H1 (cell line): Measurements from ENCODE around the gene CYSRT1. TPM values are rescaled to one million over a fixed set of nuclear protein-coding genes. Genes with fewer than 3 reads are reported as not detected.

Source experiments
- CTCF ChIA-PET: fragments of 300-600 bp; sonication (Branson Sonifier 250); formaldehyde crosslinking; loops from one replicate; lab custom pipeline; 2021; ENCODE audit not compliant: partially characterized antibody; lab: Charles Lee
- POLR2A ChIA-PET: fragments of 300-600 bp; sonication (Branson Sonifier 250); formaldehyde crosslinking; loops from one replicate; lab custom pipeline; 2021; ENCODE audit warnings: inconsistent platforms; ENCODE audit not compliant: partially characterized antibody; lab: Charles Lee
- DNase-seq, 2 experiments: peaks; one replicate each; pipeline versions ENCODE4 v3.0.0 to v3.0.0-alpha.2; 2010 to 2022; ENCODE audit warnings: low spot score in 2 of 2, low read depth in 1 of 2, mixed read lengths in 1 of 2
- FAIRE-seq: peaks from 2 replicates; lab custom pipeline; 2011; peaks lifted over from hg19 to GRCh38; lab: Jason Lieb, UNC
- H2AFZ ChIP-seq: 2 replicates; pipeline ENCODE4 v1.8.1; 2012; ENCODE audit warnings: low read length, inconsistent platforms
- H2AK5ac ChIP-seq: 2 replicates; pipeline ENCODE4 v1.6.1; 2013; ENCODE audit warnings: low read depth, low read length
- H2BK120ac ChIP-seq: replicated peaks from 2 replicates; pipeline ENCODE3; 2013; ENCODE audit warnings: low read depth, low read length, inconsistent platforms
- H2BK12ac ChIP-seq: 2 replicates; pipeline ENCODE4 v1.6.1; 2013; ENCODE audit warnings: low read depth, low read length
- H2BK15ac ChIP-seq: 2 replicates; pipeline ENCODE4 v1.6.1; 2013; ENCODE audit warnings: low read length
- H2BK20ac ChIP-seq: 2 replicates; pipeline ENCODE4 v1.6.1; 2013; ENCODE audit warnings: low read length
- H2BK5ac ChIP-seq: 2 replicates; pipeline ENCODE4 v1.6.1; 2013; ENCODE audit warnings: low read depth, low read length
- H3K14ac ChIP-seq: 2 replicates; pipeline ENCODE4 v1.6.1; 2013; ENCODE audit warnings: inconsistent platforms; ENCODE audit not compliant: insufficient read length
- H3K18ac ChIP-seq: 2 replicates; pipeline ENCODE4 v1.6.1; 2013; ENCODE audit warnings: low read length; ENCODE audit errors: extremely low read depth
- H3K23ac ChIP-seq: 2 replicates; pipeline ENCODE4 v1.6.1; 2013; ENCODE audit warnings: inconsistent platforms; ENCODE audit not compliant: insufficient read length
- H3K23me2 ChIP-seq: 2 replicates; pipeline ENCODE4 v1.6.1; 2013; ENCODE audit warnings: low read depth, low read length
- H3K27ac ChIP-seq: 2 replicates; pipeline ENCODE4 v1.6.1; 2011; ENCODE audit warnings: low read depth, low read length, inconsistent platforms
- H3K27me3 ChIP-seq, 4 experiments: replicated peaks in 1 of 4; 1 replicate in 1 of 4; 2 replicates in 3 of 4; pipeline versions ENCODE4 v1.6.1 to v1.8.1; 2011 to 2013; ENCODE audit warnings: low read length in 3 of 4, mild to moderate bottlenecking in 3 of 4, inconsistent platforms in 2 of 4, mixed read lengths in 2 of 4, moderate library complexity in 1 of 4; ENCODE audit not compliant: control insufficient read depth in 3 of 4, insufficient read depth in 3 of 4; ENCODE audit errors: extremely low read depth in 1 of 4
- H3K36me3 ChIP-seq, 4 experiments: 2 replicates each; pipeline versions ENCODE4 v1.6.1 to v1.8.1; 2011 to 2013; ENCODE audit warnings: mild to moderate bottlenecking in 4 of 4, low read length in 3 of 4, moderate library complexity in 2 of 4, control low read depth in 1 of 4, inconsistent platforms in 1 of 4; ENCODE audit not compliant: insufficient read depth in 4 of 4, control insufficient read depth in 2 of 4
- H3K4ac ChIP-seq: replicated peaks from 2 replicates; pipeline ENCODE3; 2013; ENCODE audit warnings: low read length, low read depth, mixed read lengths, inconsistent platforms; ENCODE audit not compliant: insufficient read length
- H3K4me1 ChIP-seq, 4 experiments: replicated peaks in 1 of 4; 1 replicate in 1 of 4; 2 replicates in 3 of 4; pipeline versions ENCODE4 v1.6.1 to v1.8.1; 2011 to 2013; ENCODE audit warnings: low read length in 3 of 4, inconsistent platforms in 2 of 4, mixed read lengths in 1 of 4; ENCODE audit not compliant: insufficient read depth in 4 of 4, control insufficient read depth in 3 of 4
- H3K4me2 ChIP-seq, 2 experiments: 2 replicates each; pipeline versions ENCODE4 v1.6.1 to v1.8.1; 2011 to 2013; ENCODE audit warnings: low read depth in 2 of 2, low read length in 2 of 2, control low read depth in 1 of 2, inconsistent platforms in 1 of 2, mild to moderate bottlenecking in 1 of 2; ENCODE audit not compliant: insufficient read depth in 1 of 2
- H3K4me3 ChIP-seq, 4 experiments: fragments of 200-600, 300-600 bp in 1 of 4; sonication (generic), shearing (Covaris generic), sonication (Bioruptor Twin) in 1 of 4; 2 replicates each; pipeline versions ENCODE4 v1.5.1 to v1.8.1; 2011 to 2016; ENCODE audit warnings: low read length in 4 of 4, low read depth in 3 of 4, control low read depth in 2 of 4, inconsistent platforms in 2 of 4, mild to moderate bottlenecking in 2 of 4, mixed read lengths in 1 of 4, moderate library complexity in 1 of 4; ENCODE audit not compliant: insufficient read depth in 2 of 4; ENCODE audit errors: extremely low read depth in 1 of 4
- H3K56ac ChIP-seq: replicated peaks from 2 replicates; pipeline ENCODE3; 2013; ENCODE audit warnings: low read depth, mild to moderate bottlenecking, mixed read lengths, low read length, inconsistent platforms; ENCODE audit not compliant: insufficient read length
- H3K79me1 ChIP-seq: 2 replicates; pipeline ENCODE4 v1.6.1; 2013; ENCODE audit warnings: low read depth, low read length, control low read depth
- H3K79me2 ChIP-seq, 2 experiments: 2 replicates each; pipeline versions ENCODE4 v1.6.1 to v1.8.1; 2012 to 2013; ENCODE audit warnings: low read length in 2 of 2, mild to moderate bottlenecking in 2 of 2, inconsistent platforms in 1 of 2; ENCODE audit not compliant: insufficient read depth in 2 of 2, control insufficient read depth in 1 of 2
- H3K9ac ChIP-seq, 4 experiments: replicated peaks in 1 of 4; 1 replicate in 1 of 4; 2 replicates in 3 of 4; pipeline versions ENCODE4 v1.6.1 to v1.8.1; 2011 to 2013; ENCODE audit warnings: low read depth in 3 of 4, low read length in 3 of 4, control low read depth in 2 of 4, mild to moderate bottlenecking in 2 of 4, moderate library complexity in 2 of 4, inconsistent platforms in 1 of 4; ENCODE audit errors: extremely low read depth in 1 of 4
- H3K9me3 ChIP-seq, 2 experiments: 2 replicates each; pipeline versions ENCODE4 v1.6.1 to v1.8.1; 2012 to 2013; ENCODE audit warnings: mild to moderate bottlenecking in 2 of 2, moderate library complexity in 2 of 2, control low read depth in 1 of 2, inconsistent platforms in 1 of 2, low read depth in 1 of 2, low read length in 1 of 2, mixed read lengths in 1 of 2; ENCODE audit not compliant: insufficient read depth in 2 of 2
- H4K20me1 ChIP-seq, 2 experiments: replicated peaks in 1 of 2; 2 replicates each; pipeline versions ENCODE3 to v1.8.1; 2011 to 2013; ENCODE audit warnings: inconsistent platforms in 2 of 2, low read length in 2 of 2, mild to moderate bottlenecking in 1 of 2; ENCODE audit not compliant: insufficient read depth in 2 of 2, control insufficient read depth in 1 of 2
- H4K5ac ChIP-seq: 2 replicates; pipeline ENCODE4 v1.6.1; 2013; ENCODE audit warnings: low read length, low read depth, mixed read lengths, inconsistent platforms; ENCODE audit not compliant: insufficient read length
- H4K8ac ChIP-seq: 2 replicates; pipeline ENCODE4 v1.8.0; 2013; ENCODE audit warnings: mild to moderate bottlenecking, moderate library complexity, low read length, inconsistent platforms; ENCODE audit not compliant: insufficient read depth; ENCODE audit errors: extremely low read depth
- H4K91ac ChIP-seq: replicated peaks from 2 replicates; pipeline ENCODE3; 2013; ENCODE audit warnings: low read length, mixed read lengths, inconsistent platforms; ENCODE audit not compliant: insufficient read length
- ASH2L ChIP-seq: fragments of 200-600, 300-600 bp; sonication (generic); IDR thresholded peaks from one replicate; pipeline ENCODE4 v1.7.1; 2017; ENCODE audit warnings: low read length
- HDAC2 ChIP-seq, 2 experiments: fragments of 300-600 bp in 1 of 2; sonication (generic) in 1 of 2; IDR thresholded peaks; 2 replicates each; pipeline ENCODE4 v1.6.1; 2011 to 2012; ENCODE audit warnings: low read depth in 2 of 2, low read length in 2 of 2, mild to moderate bottlenecking in 2 of 2, moderate library complexity in 2 of 2, borderline replicate concordance in 1 of 2, inconsistent platforms in 1 of 2
- RAD21 ChIP-seq, 2 experiments: IDR thresholded peaks in 1 of 2; conservative IDR thresholded peaks in 1 of 2; 2 replicates each; pipeline ENCODE4 v1.6.1; 2011; ENCODE audit warnings: low read depth in 2 of 2, low read length in 2 of 2, improper control_type of control experiment in 1 of 2, inconsistent platforms in 1 of 2, mild to moderate bottlenecking in 1 of 2, moderate library complexity in 1 of 2
- WGBS, 2 experiments: shearing (Covaris generic) in 1 of 2; methylation state at CpG; one replicate each; pipeline versions ENCODE4 v1.1.6 to v1.1.7; 2013 to 2015; ENCODE audit warnings: low lambda C conversion rate in 2 of 2, mixed read lengths in 2 of 2, inconsistent platforms in 1 of 2, low coverage in 1 of 2, missing lambda C conversion rate in 1 of 2; ENCODE audit not compliant: insufficient replicate concordance in 2 of 2, insufficient coverage in 1 of 2, insufficient read length in 1 of 2; ENCODE audit errors: extremely low coverage in 1 of 2, missing lambda C conversion rate in 1 of 2; 5-methylcytosine and 5-hydroxymethylcytosine counted together
- polyA plus RNA-seq, 7 experiments: library from polyadenylated mRNA; depleted of rRNA in 3 of 7; stranded (reverse) in 5 of 7; unstranded in 2 of 7; fragments of >200 nt in 5 of 7; fragments of 200-250 nt in 2 of 7; gene quantifications; 1 replicate in 5 of 7; 2 replicates in 1 of 7; 4 replicates in 1 of 7; pipeline versions ENCODE4 v1.2.1 to v1.2.3, GENCODE V29; 2011 to 2013; ENCODE audit warnings: missing spikeins in 2 of 7, mixed read lengths in 2 of 7
- total RNA-seq: library from RNA; stranded (reverse); fragmentation: NEBNext Ultra II Directional; extraction: Animal tissue kit (Norgen Biotek cat#: 25700); gene quantifications from 2 replicates; pipeline ENCODE4 v1.2.1, GENCODE V29; 2021

CYSRT1 gene
- total and polyA plus RNA-seq, 2 of the 8 experiments (the other 6 are each of a cell fraction or from before 2014, with no cell fraction given): 1.0 to 6.5 TPM

DNA sequence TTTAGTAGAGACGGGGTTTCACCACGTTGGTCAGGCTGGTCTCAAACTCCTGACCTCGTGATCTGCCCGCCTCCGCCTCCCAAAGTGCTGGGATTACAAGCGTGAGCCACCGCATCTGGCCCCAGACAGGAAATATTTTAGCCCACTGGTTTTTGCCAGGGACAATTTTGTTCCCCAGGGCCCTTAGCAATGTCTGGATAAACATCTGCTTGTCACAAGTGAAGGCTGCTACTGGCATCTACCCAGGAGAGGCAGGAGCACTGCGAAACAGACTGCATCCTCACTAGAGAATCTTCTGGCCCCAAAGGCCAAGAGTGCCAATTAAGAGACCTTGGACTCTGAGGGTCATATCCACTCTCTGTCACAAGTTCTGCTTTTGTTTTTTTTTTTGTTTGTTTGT lies 22.0 kb upstream of the CYSRT1 start:
- H2BK20ac ChIP-seq: no peak overlapping the region
- no peak overlapping the region for H2BK12ac ChIP-seq
- H3K79me1 ChIP-seq: peaks cover 29% of the 10 kb centered on the region
- H3K56ac ChIP-seq: no peak overlapping the region
- H4K20me1 ChIP-seq: peaks cover 0 to 23% of the 10 kb centered on the region in 2 experiments
- TF ChIP-seq RAD21 (IDR thresholded peaks at IDR 0.05 in 1 of 2, conservative IDR thresholded peaks at IDR 0.05 in 1 of 2; ENCODE audit: low read depth in 2 of 2, low read length in 2 of 2) (no peak), HDAC2 (IDR thresholded peaks at IDR 0.05; ENCODE audit: borderline replicate concordance in 1 of 2, low read depth in 2 of 2, low read length in 2 of 2) (no peak), ASH2L (no peak)
- no peak overlapping the region for H3K14ac ChIP-seq
- no peak overlapping the region; a peak in 1 of 4 replicates for H3K4me2 ChIP-seq
- peaks cover 14 to 33% (median 21%) of the 10 kb centered on the region in 4 experiments for H3K4me1 ChIP-seq
- no peak overlapping the region for H2BK15ac ChIP-seq
- no peak overlapping the region for H2AFZ ChIP-seq
- no peak overlapping the region for H3K4ac ChIP-seq
- H3K36me3 ChIP-seq: no peaks in the 10 kb centered on the region
- no peak overlapping the region for H2BK5ac ChIP-seq
- H3K18ac ChIP-seq: no peak overlapping the region
- no peak overlapping the region for H3K9ac ChIP-seq
- no peak overlapping the region for H4K5ac ChIP-seq
- H3K23ac ChIP-seq: no peak overlapping the region
- H3K27me3 ChIP-seq: no peaks in the 10 kb centered on the region
- no peak overlapping the region for H3K4me3 ChIP-seq
- ChIA-PET POLR2A (interaction anchor here (0.7 to 69.9 kb wide), 7 partner anchors 11 to 347 kb away, joined by 3 to 1462 read pairs (median 29); partner anchors contain the start of genes ANAPC2, CYSRT1, NELFB and RNF208), CTCF (interaction anchor here (0.7 to 4.9 kb wide), 8 partner anchors 10 to 76 kb away, joined by 3 to 23 read pairs (median 4); partner anchors contain the start of genes ANAPC2, RNF224 and SSNA1)
- H3K9me3 ChIP-seq: no peaks in the 10 kb centered on the region
- no peak overlapping the region for H3K27ac ChIP-seq
- FAIRE-seq: no peak
- H2AK5ac ChIP-seq: no peak overlapping the region
- no peak overlapping the region for H4K91ac ChIP-seq
- no peak overlapping the region for H4K8ac ChIP-seq
- peaks cover 18% of the 10 kb centered on the region for H3K23me2 ChIP-seq
- no peak for DNase-seq
- WGBS, 2 experiments: 89% methylated on average over 8 of the region's 8 CpGs; no CpG with 5 or more reads in 1 of the 2 experiments
- H2BK120ac ChIP-seq: no peak overlapping the region
- H3K79me2 ChIP-seq: peaks cover 0 to 57% of the 10 kb centered on the region in 2 experiments; a peak in 3 of 4 replicates
